Measurements from ENCODE around the gene ZDHHC9.

GRCh38 chrX:129843209-129843458 is 552 bp downstream of the ZDHHC9 start:
- TF ChIP-seq CTCF (conservative IDR thresholded peaks at IDR 0.05; ENCODE audit: low read length) (no peak), EZH2phosphoT487 (IDR thresholded peaks at IDR 0.05; ENCODE audit: borderline replicate concordance) (no peak)
